Liver (tissue), 9 donors: ENCODE measurements around the gene VGLL3. TPM values are rescaled to one million over a fixed set of nuclear protein-coding genes. Genes with fewer than 3 reads are reported as not detected.

ENCODE experiments used
- DNase-seq: peaks from one replicate; pipeline ENCODE4 v3.0.0-alpha.2; 2017; ENCODE audit warnings: low spot score
- H3K27ac ChIP-seq, 2 donors: one replicate each; pipeline ENCODE4 v1.7.0; 2013; ENCODE audit warnings: inconsistent platforms in 2 of 2, low read length in 2 of 2, control low read depth in 1 of 2, low read depth in 1 of 2, mild to moderate bottlenecking in 1 of 2
- H3K27me3 ChIP-seq, 4 donors: one replicate each; pipeline versions ENCODE4 v1.6.1 to v1.7.0; 2013; ENCODE audit warnings: low read length in 3 of 4, inconsistent platforms in 1 of 4, mild to moderate bottlenecking in 1 of 4, moderate library complexity in 1 of 4; ENCODE audit not compliant: control insufficient read depth in 4 of 4, insufficient read depth in 4 of 4
- H3K36me3 ChIP-seq, 4 donors: one replicate each; pipeline versions ENCODE4 v1.6.1 to v1.7.0; 2013; ENCODE audit warnings: low read length in 3 of 4, mild to moderate bottlenecking in 3 of 4, low read depth in 1 of 4, moderate library complexity in 1 of 4; ENCODE audit not compliant: control insufficient read depth in 4 of 4, insufficient read depth in 3 of 4
- H3K4me1 ChIP-seq, 4 donors: one replicate each; pipeline versions ENCODE4 v1.6.1 to v1.7.0; 2013; ENCODE audit warnings: low read length in 3 of 4, mild to moderate bottlenecking in 3 of 4, moderate library complexity in 1 of 4; ENCODE audit not compliant: control insufficient read depth in 4 of 4, insufficient read depth in 4 of 4
- H3K4me3 ChIP-seq, 3 donors: one replicate each; pipeline versions ENCODE4 v1.6.1 to v1.7.0; 2013; ENCODE audit warnings: low read length in 3 of 3, control low read depth in 1 of 3, low read depth in 1 of 3, mild to moderate bottlenecking in 1 of 3
- H3K9ac ChIP-seq, 2 donors: one replicate each; pipeline ENCODE4 v1.7.0; 2013; ENCODE audit warnings: low read length in 2 of 2, mild to moderate bottlenecking in 2 of 2, moderate library complexity in 2 of 2, control low read depth in 1 of 2, low read depth in 1 of 2
- H3K9me3 ChIP-seq, 4 donors: one replicate each; pipeline versions ENCODE4 v1.6.1 to v1.7.0; 2013; ENCODE audit warnings: low read length in 3 of 4; ENCODE audit not compliant: control insufficient read depth in 4 of 4
- EGR1 ChIP-seq, 2 donors: IDR thresholded peaks; 2 replicates each; pipeline ENCODE4 v1.6.1; 2016 to 2018; ENCODE audit warnings: antibody characterized with exemption in 2 of 2, low read depth in 2 of 2
- FOXA1 ChIP-seq: IDR thresholded peaks from 2 replicates; pipeline ENCODE4 v1.6.1; 2016; ENCODE audit warnings: antibody characterized with exemption
- FOXA2 ChIP-seq: IDR thresholded peaks from 2 replicates; pipeline ENCODE4 v1.6.1; 2016; ENCODE audit warnings: antibody characterized with exemption
- GABPA ChIP-seq, 2 donors: IDR thresholded peaks in 1 of 2; conservative IDR thresholded peaks in 1 of 2; 2 replicates each; pipeline ENCODE4 v1.6.1; 2016; ENCODE audit warnings: antibody characterized with exemption in 2 of 2, mild to moderate bottlenecking in 1 of 2, moderate library complexity in 1 of 2
- HNF4A ChIP-seq, 2 donors: conservative IDR thresholded peaks; 2 replicates each; pipeline ENCODE4 v1.6.1; 2016; ENCODE audit warnings: antibody characterized with exemption in 2 of 2, mild to moderate bottlenecking in 2 of 2
- HNF4G ChIP-seq: IDR thresholded peaks from 2 replicates; pipeline ENCODE4 v1.6.1; 2016; ENCODE audit warnings: antibody characterized with exemption
- JUND ChIP-seq, 2 donors: IDR thresholded peaks; 2 replicates each; pipeline ENCODE4 v1.6.1; 2016; ENCODE audit warnings: antibody characterized with exemption in 2 of 2
- MAX ChIP-seq: IDR thresholded peaks from 2 replicates; pipeline ENCODE4 v1.6.1; 2016; ENCODE audit warnings: antibody characterized with exemption
- NR2F2 ChIP-seq: IDR thresholded peaks from 2 replicates; pipeline ENCODE4 v1.6.1; 2016; ENCODE audit warnings: antibody characterized with exemption
- RAD21 ChIP-seq, 2 donors: IDR thresholded peaks; 2 replicates each; pipeline ENCODE4 v1.6.1; 2016; ENCODE audit warnings: antibody characterized with exemption in 2 of 2, mild to moderate bottlenecking in 2 of 2
- REST ChIP-seq: IDR thresholded peaks from 2 replicates; pipeline ENCODE4 v1.6.1; 2016; ENCODE audit warnings: antibody characterized with exemption, mild to moderate bottlenecking
- RXRA ChIP-seq, 2 donors: IDR thresholded peaks; 2 replicates each; pipeline ENCODE4 v1.6.1; 2017 to 2018; ENCODE audit warnings: antibody characterized with exemption in 2 of 2, mild to moderate bottlenecking in 1 of 2
- TAF1 ChIP-seq: conservative IDR thresholded peaks from 2 replicates; pipeline ENCODE4 v1.6.1; 2016; ENCODE audit warnings: antibody characterized with exemption, mild to moderate bottlenecking
- ZBTB33 ChIP-seq: IDR thresholded peaks from 2 replicates; pipeline ENCODE4 v1.6.1; 2016; ENCODE audit warnings: antibody characterized with exemption
- WGBS: extraction: QIAGEN DNeasy Blood & Tissue Kit; methylation state at CpG from one replicate; pipeline ENCODE4 v1.1.7; 2013; 5-methylcytosine and 5-hydroxymethylcytosine counted together
- polyA plus RNA-seq, 2 donors: library from polyadenylated mRNA; stranded (reverse) in 1 of 2; unstranded in 1 of 2; fragments of 200-250 nt in 1 of 2; fragments of >200 nt in 1 of 2; fragmentation: Nextera tagmentation in 1 of 2; extraction: Ambion mirVana in 1 of 2; gene quantifications; one replicate each; pipeline versions ENCODE4 v1.2.1 to v1.2.3, GENCODE V29; 2013 to 2015
- total RNA-seq, 2 donors: library from RNA; depleted of rRNA; stranded (reverse); fragments of >200 nt; gene quantifications; one replicate each; pipeline ENCODE4 v1.2.3, GENCODE V29; 2014
- TF ChIP-seq, protein P1 (sequence below): IDR thresholded peaks from 2 replicates; pipeline ENCODE4 v1.6.1; 2016; ENCODE audit warnings: antibody characterized with exemption
- TF ChIP-seq, protein P2 (sequence below): fragments of 150-350 bp; IDR thresholded peaks from 2 replicates; pipeline ENCODE4 v1.5.1; 2017; ENCODE audit warnings: improper control_type of control experiment, low read depth, low read length; ENCODE audit not compliant: missing input control
- donor health status: healthy.
- donor health status: healthy.
- donor health status: healthy.
- donor health status: healthy.
- donor health status: healthy.

VGLL3 gene
- total and polyA plus RNA-seq, 4 donors: 0.08 to 1.3 (median 0.63) TPM

- peaks cover 0 to 2% (median 0%) of the 10 kb centered on the region in 4 donors for H3K27me3 ChIP-seq
- no peak for DNase-seq
- no peaks in the 10 kb centered on the region for H3K9me3 ChIP-seq
- H3K4me3 ChIP-seq: no peak overlapping the region
- no peaks in the 10 kb centered on the region for H3K36me3 ChIP-seq
- H3K4me1 ChIP-seq: no peaks in the 10 kb centered on the region
- no peak overlapping the region for H3K27ac ChIP-seq
- TF ChIP-seq RXRA (IDR thresholded peaks at IDR 0.05): no peak
- no peak overlapping the region for H3K9ac ChIP-seq
- 86% methylated on average over 3 of the region's 3 CpGs for WGBS
Measured at GRCh38 chr3:86942206-86942605, 48.7 kb downstream of the VGLL3 start.

GRCh38 chr3:86938416-86939105 lies 52.4 kb downstream of the VGLL3 start:
- TF ChIP-seq NR2F2 (no peak), TAF1 (no peak), ZBTB33 (no peak), GABPA (IDR thresholded peaks at IDR 0.05 in 1 of 2, conservative IDR thresholded peaks at IDR 0.05 in 1 of 2) (no peak), HNF4A (conservative IDR thresholded peaks at IDR 0.05) (no peak), FOXA1 (no peak), JUND (IDR thresholded peaks at IDR 0.05) (no peak), EGR1 (IDR thresholded peaks at IDR 0.05; ENCODE audit: low read depth in 2 of 2) (no peak), HNF4G (no peak), MAX (no peak), FOXA2 (no peak)
- TF ChIP-seq, protein P1, sequence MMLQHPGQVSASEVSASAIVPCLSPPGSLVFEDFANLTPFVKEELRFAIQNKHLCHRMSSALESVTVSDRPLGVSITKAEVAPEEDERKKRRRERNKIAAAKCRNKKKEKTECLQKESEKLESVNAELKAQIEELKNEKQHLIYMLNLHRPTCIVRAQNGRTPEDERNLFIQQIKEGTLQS: no peak
- Histone ChIP-seq H3K9ac (no peak overlapping the region), H3K27me3 (peaks cover 0 to 2% (median 0%) of the 10 kb centered on the region in 4 donors), H3K4me1 (no peaks in the 10 kb centered on the region), H3K9me3 (no peaks in the 10 kb centered on the region), H3K4me3 (no peak overlapping the region), H3K27ac (no peak overlapping the region), H3K36me3 (no peaks in the 10 kb centered on the region)
- no peak for DNase-seq
- WGBS: 48% methylated on average over 3 of the region's 3 CpGs

GRCh38 chr3:86937306-86937791 lies 53.6 kb downstream of the VGLL3 start:
- H3K4me1 ChIP-seq: no peaks in the 10 kb centered on the region
- peaks cover 0 to 2% (median 0%) of the 10 kb centered on the region in 4 donors for H3K27me3 ChIP-seq
- H3K9me3 ChIP-seq: no peaks in the 10 kb centered on the region
- WGBS: 68% methylated on average over 6 of the region's 6 CpGs
- H3K4me3 ChIP-seq: no peak overlapping the region
- TF ChIP-seq, protein P2, sequence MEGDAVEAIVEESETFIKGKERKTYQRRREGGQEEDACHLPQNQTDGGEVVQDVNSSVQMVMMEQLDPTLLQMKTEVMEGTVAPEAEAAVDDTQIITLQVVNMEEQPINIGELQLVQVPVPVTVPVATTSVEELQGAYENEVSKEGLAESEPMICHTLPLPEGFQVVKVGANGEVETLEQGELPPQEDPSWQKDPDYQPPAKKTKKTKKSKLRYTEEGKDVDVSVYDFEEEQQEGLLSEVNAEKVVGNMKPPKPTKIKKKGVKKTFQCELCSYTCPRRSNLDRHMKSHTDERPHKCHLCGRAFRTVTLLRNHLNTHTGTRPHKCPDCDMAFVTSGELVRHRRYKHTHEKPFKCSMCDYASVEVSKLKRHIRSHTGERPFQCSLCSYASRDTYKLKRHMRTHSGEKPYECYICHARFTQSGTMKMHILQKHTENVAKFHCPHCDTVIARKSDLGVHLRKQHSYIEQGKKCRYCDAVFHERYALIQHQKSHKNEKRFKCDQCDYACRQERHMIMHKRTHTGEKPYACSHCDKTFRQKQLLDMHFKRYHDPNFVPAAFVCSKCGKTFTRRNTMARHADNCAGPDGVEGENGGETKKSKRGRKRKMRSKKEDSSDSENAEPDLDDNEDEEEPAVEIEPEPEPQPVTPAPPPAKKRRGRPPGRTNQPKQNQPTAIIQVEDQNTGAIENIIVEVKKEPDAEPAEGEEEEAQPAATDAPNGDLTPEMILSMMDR: no peak
- TF ChIP-seq ZBTB33: no peak
- TF ChIP-seq GABPA (IDR thresholded peaks at IDR 0.05 in 1 of 2, conservative IDR thresholded peaks at IDR 0.05 in 1 of 2): no peak
- TF ChIP-seq NR2F2: no peak
- TF ChIP-seq RAD21 (IDR thresholded peaks at IDR 0.05): no peak
- no peak for TF ChIP-seq RXRA (IDR thresholded peaks at IDR 0.05)
- TF ChIP-seq JUND (IDR thresholded peaks at IDR 0.05): no peak
- TF ChIP-seq MAX: no peak
- TF ChIP-seq HNF4A (conservative IDR thresholded peaks at IDR 0.05): no peak
- no peak for TF ChIP-seq FOXA2
- TF ChIP-seq REST: no peak
- no peak for TF ChIP-seq EGR1 (IDR thresholded peaks at IDR 0.05; ENCODE audit: low read depth in 2 of 2)
- TF ChIP-seq FOXA1: no peak
- DNase-seq: no peak
- no peak overlapping the region for H3K9ac ChIP-seq
- H3K36me3 ChIP-seq: no peaks in the 10 kb centered on the region
- H3K27ac ChIP-seq: no peak overlapping the region
